SK-N-MC (cell line): ENCODE results near the gene KCNJ14.
"Not testable (repeated sequence)": the region's sequence is repeated elsewhere in the genome, so short reads cannot be mapped to it uniquely, and the experiment has no call there.

Experiments used
- DNase-seq: peaks from one replicate; pipeline ENCODE4 v3.0.0-alpha.2; 2011; ENCODE audit warnings: low read depth, low spot score
- H3K27ac ChIP-seq: fragments of 200-600 bp; sonication (generic); 2 replicates; pipeline ENCODE4 v1.5.1; 2016; ENCODE audit warnings: mixed run types
- H3K36me3 ChIP-seq: fragments of 200-600 bp; sonication (generic); 2 replicates; pipeline ENCODE4 v1.6.1; 2017; ENCODE audit warnings: antibody characterized with exemption, low read length, mixed read lengths; ENCODE audit not compliant: insufficient read depth
- H3K4me3 ChIP-seq: fragments of 200-600 bp; sonication (generic); 2 replicates; pipeline ENCODE4 v1.5.1; 2016
- H3K9ac ChIP-seq: fragments of 200-600 bp; sonication (generic); 2 replicates; pipeline ENCODE4 v1.8.0; 2017; ENCODE audit warnings: mixed run types, mixed read lengths; ENCODE audit not compliant: insufficient read length
- H3K9me3 ChIP-seq: fragments of 200-600 bp; sonication (generic); 2 replicates; pipeline ENCODE4 v1.6.1; 2017; ENCODE audit warnings: low read depth, mild to moderate bottlenecking, antibody characterized with exemption, low read length, moderate library complexity, mixed read lengths
- EZH2 ChIP-seq: fragments of 200-600 bp; sonication (generic); IDR thresholded peaks from one replicate; pipeline ENCODE4 v1.6.1; 2017; ENCODE audit warnings: antibody characterized with exemption
- FOXP2 ChIP-seq: optimal IDR thresholded peaks from 2 replicates; pipeline ENCODE3; 2011; ENCODE audit warnings: mild to moderate bottlenecking, moderate library complexity; ENCODE audit not compliant: insufficient read depth; ENCODE audit errors: extremely low read length, control extremely low read depth
- POLR2AphosphoS5 ChIP-seq: IDR thresholded peaks from 2 replicates; pipeline ENCODE4 v1.6.1; 2012; ENCODE audit warnings: mild to moderate bottlenecking, low read depth, low read length, borderline replicate concordance

Gene KCNJ14

DNA sequence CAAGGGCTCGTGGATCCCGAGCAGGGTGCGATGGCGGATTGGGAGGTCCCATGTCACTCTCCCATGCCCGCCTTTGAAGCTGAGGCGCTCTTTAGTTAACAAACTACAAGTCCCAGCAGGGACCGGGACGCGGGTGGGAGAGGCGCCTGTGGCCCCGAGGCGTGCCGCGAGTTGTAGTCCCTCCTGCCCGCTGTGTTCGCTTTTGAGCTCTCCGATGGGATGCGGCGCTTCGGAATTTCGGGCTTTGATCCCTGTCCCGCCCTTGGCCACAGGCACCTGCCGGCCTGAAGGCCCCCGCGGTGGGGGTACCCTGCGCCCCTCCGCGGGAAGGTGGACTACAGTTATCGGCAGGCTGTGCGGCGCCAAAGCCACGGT, 24.8 kb downstream of the KCNJ14 start:
- Histone ChIP-seq H3K36me3 (peaks cover 26% of the 10 kb centered on the region), H3K9ac (peak overlapping the region; percentile 20), H3K9me3 (no peaks in the 10 kb centered on the region), H3K4me3 (peak overlapping the region; percentile 59), H3K27ac (peak overlapping the region; percentile 44; the same call in 1 of the 2 replicates)
- DNase-seq, result no peak
- TF ChIP-seq EZH2 (no peak), POLR2AphosphoS5 (peak; percentile 38; the same call in 1 of the 2 replicates)

GRCh38 chr19:48480558-48481500, 25.5 kb downstream of the KCNJ14 start:
- H3K4me3 ChIP-seq, result peak overlapping the region; percentile 59
- H3K36me3 ChIP-seq, result peaks cover 19% of the 10 kb centered on the region
- H3K9ac ChIP-seq, result peak overlapping the region; percentile 20
- H3K9me3 ChIP-seq, result no peaks in the 10 kb centered on the region
- TF ChIP-seq EZH2 (no peak), FOXP2 (no peak), POLR2AphosphoS5 (no peak; the same call in 1 of the 2 replicates)
- DNase-seq, result no peak
- peak overlapping the region; percentile 30; the same call in 1 of the 2 replicates for H3K27ac ChIP-seq

DNA sequence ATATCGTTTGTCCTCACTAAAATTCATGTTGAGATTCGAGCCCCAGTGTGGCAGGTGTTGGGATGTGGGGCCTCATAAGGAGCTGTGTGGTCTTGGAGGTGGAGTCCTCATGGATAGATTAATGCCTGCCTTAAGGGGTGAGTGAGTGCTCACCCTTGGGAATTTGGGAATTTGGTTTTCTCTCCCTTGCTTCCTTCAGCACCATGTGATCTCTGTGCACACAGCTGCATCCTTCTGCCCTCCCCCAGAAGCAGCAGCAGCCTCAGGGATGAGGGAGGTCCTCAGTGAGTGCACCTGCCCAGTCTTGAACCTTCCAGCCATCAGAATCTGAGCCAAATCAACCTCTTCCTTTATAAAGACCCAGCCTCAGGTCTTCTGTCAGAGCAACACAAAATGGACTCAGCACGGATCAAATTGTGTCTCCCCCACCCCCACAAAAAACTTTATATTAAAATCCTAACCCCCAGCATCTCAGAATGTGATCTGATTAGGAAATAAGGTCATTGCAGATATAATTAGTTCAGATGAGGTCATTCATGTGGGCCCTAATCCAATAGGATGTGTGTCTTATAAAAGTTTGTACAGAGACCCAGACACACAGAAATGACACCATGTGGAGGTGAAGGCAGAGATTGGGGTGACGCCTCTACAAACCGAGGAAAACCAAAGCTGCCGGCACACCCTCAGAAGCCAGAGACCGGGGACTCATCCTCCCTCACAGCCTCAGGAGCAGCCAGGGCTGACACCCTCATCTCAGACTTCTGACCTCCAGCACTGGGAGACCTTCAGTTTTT, 26.7 kb downstream of the KCNJ14 start:
- no peak overlapping the region for H3K9ac ChIP-seq
- peaks cover 13% of the 10 kb centered on the region for H3K36me3 ChIP-seq
- no peak for TF ChIP-seq FOXP2
- DNase-seq, result no peak
- no peaks in the 10 kb centered on the region for H3K9me3 ChIP-seq
- H3K27ac ChIP-seq, result peak overlapping the region; percentile 44; the same call in 1 of the 2 replicates
- H3K4me3 ChIP-seq, result no peak overlapping the region

GRCh38 chr19:48483301-48483700, 27.9 kb downstream of the KCNJ14 start:
- no peak for TF ChIP-seq FOXP2
- no peak overlapping the region for H3K9ac ChIP-seq
- H3K4me3 ChIP-seq, result no peak overlapping the region
- H3K36me3 ChIP-seq, result peaks cover 8% of the 10 kb centered on the region
- no peak overlapping the region for H3K27ac ChIP-seq
- H3K9me3 ChIP-seq, result no peaks in the 10 kb centered on the region
- no peak for DNase-seq

GRCh38 chr19:48484247-48484893, 29.0 kb downstream of the KCNJ14 start:
- Histone ChIP-seq H3K9ac (no peak overlapping the region), H3K9me3 (no peaks in the 10 kb centered on the region), H3K36me3 (peaks cover under 1% of the 10 kb centered on the region; the same call in 1 of the 2 replicates), H3K4me3 (no peak overlapping the region), H3K27ac (no peak overlapping the region)
- DNase-seq, result no peak
- TF ChIP-seq EZH2 (no peak), POLR2AphosphoS5 (no peak), FOXP2 (no peak)

DNA sequence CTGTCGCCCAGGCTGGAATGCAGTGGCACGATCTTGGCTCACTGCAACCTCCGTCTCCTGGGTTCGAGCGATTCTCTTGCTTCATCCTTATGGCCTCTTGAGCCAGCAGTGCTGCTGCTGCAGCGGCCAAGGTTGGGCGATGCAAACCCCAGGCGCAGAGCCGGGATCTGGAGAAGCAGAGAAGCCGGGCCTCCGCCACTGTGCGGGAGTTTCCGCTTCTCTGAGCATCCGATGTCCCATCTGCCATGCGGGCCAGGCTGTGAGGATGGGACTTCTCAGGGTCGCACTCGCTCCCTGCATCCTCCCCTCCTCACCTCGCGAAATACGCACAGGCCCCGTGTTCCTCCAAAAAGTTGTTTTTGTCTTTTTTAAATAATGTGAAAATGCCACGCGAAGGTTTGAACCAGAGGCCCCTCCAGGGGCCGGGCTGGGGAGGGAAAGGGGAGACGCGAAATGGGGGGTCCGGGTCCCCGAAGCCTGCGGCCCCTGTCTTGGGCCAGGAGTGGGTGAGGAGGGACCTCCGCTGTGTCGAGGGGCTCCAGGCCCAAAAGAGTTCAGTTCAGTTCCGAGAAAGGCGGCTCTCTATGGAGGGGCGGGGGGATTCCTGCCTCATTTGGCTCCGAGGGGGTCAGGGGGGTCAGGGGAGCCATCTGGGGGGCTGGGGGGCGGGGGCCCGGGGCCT, 29.7 kb downstream of the KCNJ14 start:
- H3K9me3 ChIP-seq, result no peaks in the 10 kb centered on the region
- no peak overlapping the region for H3K4me3 ChIP-seq
- no peak for DNase-seq
- TF ChIP-seq EZH2 (no peak), FOXP2 (no peak), POLR2AphosphoS5 (no peak)
- no peaks in the 10 kb centered on the region for H3K36me3 ChIP-seq
- H3K9ac ChIP-seq, result no peak overlapping the region
- H3K27ac ChIP-seq, result no peak overlapping the region; the same call in 1 of the 2 replicates

DNA sequence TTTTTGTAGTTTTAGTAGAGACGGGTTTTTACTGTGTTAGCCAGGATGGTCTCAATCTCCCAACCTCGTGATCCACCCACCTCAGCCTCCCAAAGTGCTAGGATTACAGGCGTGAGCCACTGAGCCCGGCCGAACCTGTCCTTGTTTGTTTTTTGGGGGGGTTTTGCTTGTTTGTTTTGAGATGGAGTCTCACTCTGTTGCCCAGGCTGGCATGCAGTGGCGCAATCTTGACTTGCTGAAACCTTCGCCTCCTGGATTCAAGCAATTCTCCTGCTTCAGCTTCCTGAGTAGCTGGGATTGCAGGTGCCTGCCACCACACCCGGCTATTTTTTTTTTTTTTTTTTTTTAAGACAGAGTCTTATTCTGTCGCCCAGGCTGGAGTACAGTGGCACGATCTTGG, 31.3 kb downstream of the KCNJ14 start:
- H3K9me3 ChIP-seq, H3K4me3 ChIP-seq, H3K27ac ChIP-seq, DNase-seq, H3K9ac ChIP-seq, H3K36me3 ChIP-seq: not testable (repeated sequence)

- Histone ChIP-seq H3K9ac (no peak overlapping the region), H3K27ac (no peak overlapping the region), H3K9me3 (no peaks in the 10 kb centered on the region), H3K36me3 (no peaks in the 10 kb centered on the region), H3K4me3 (no peak overlapping the region)
- no peak for TF ChIP-seq FOXP2
- no peak for TF ChIP-seq POLR2AphosphoS5
- TF ChIP-seq EZH2, result no peak
- no peak for DNase-seq
Observed at GRCh38 chr19:48487544-48487943, 32.2 kb downstream of the KCNJ14 start.

DNA sequence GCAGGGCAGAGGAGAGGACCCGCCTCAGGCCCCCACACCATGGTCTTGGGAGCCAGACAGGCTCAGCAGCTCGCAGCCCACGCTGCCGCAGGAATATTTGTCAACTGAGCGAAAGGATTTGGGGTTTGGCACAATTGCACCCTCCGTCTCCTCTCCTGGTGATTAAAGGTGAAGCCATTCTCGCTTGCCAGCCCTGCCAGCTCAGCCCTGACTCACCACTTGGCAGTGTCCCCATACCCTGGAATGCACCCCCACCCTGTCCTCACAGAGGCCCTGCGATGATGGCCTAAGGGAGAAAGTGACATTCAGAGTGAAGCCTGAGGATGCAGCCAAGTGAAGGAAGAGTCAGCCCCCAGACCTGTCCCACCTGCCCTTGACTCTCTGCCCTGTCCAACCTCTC, 32.6 kb downstream of the KCNJ14 start:
- Histone ChIP-seq H3K9me3 (no peaks in the 10 kb centered on the region), H3K4me3 (no peak overlapping the region), H3K9ac (no peak overlapping the region), H3K27ac (no peak overlapping the region), H3K36me3 (no peaks in the 10 kb centered on the region)
- no peak for DNase-seq
- TF ChIP-seq EZH2 (no peak), FOXP2 (no peak), POLR2AphosphoS5 (no peak)

DNA sequence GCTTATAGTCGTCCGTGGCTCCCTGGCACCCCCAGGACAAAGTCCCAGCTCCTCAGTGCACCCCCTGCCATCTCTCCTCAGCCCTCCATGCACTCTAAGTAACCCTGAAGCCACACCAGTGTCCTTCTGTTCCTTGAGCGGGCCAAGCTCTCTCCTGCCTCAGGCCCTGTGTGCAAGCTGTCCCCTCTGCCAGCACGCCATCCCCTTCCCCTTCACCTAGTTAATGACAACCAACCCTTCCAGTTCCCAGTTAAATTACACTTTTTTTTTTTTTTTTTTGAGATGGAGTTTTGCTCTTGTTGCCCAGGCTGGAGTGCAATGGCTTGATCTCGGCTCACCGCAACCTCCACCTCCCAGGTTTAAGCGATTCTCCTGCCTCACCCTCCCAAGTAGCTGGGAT, 33.1 kb downstream of the KCNJ14 start:
- not testable (repeated sequence) for H3K4me3 ChIP-seq, H3K9ac ChIP-seq, H3K9me3 ChIP-seq, DNase-seq, H3K36me3 ChIP-seq, H3K27ac ChIP-seq
